GM21723 (cell line): ENCODE measurements around the gene CCNI2.

Experiments used
- ATAC-seq: cut with Tn5 transposase; IDR thresholded peaks from one replicate; pipeline ENCODE4 v1.9.1; 2021; ENCODE audit warnings: mild to moderate bottlenecking, moderate library complexity; ENCODE audit not compliant: unreplicated experiment

CCNI2 gene

DNA sequence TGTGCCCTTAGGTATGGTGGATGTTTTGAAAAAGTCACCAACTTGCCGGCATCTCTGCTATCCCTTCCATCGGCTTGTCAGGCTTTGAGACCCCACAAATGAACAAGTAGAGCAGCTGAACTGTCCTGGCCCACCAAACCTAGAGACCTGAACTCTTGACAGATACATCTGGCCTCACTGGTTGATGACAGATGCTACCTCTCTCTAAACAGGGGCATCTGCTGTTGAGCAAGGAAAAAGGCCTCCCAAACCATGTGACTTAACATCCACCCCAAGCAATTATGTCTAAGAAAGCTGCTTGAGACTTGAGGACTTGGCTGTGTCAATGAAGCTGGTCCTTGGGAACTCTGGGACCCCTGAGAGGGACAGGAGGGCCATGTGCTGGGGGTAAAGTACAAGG, 2.3 kb downstream of the CCNI2 start:
- no peak for ATAC-seq

- peak; percentile 35 for ATAC-seq
Measured at GRCh38 chr5:132750471-132751230, 3.4 kb downstream of the CCNI2 start.

GRCh38 chr5:132751444-132751843, 4.2 kb downstream of the CCNI2 start:
- no peak for ATAC-seq

- no peak for ATAC-seq
Measured at GRCh38 chr5:132751971-132752580, 4.8 kb downstream of the CCNI2 start.

DNA sequence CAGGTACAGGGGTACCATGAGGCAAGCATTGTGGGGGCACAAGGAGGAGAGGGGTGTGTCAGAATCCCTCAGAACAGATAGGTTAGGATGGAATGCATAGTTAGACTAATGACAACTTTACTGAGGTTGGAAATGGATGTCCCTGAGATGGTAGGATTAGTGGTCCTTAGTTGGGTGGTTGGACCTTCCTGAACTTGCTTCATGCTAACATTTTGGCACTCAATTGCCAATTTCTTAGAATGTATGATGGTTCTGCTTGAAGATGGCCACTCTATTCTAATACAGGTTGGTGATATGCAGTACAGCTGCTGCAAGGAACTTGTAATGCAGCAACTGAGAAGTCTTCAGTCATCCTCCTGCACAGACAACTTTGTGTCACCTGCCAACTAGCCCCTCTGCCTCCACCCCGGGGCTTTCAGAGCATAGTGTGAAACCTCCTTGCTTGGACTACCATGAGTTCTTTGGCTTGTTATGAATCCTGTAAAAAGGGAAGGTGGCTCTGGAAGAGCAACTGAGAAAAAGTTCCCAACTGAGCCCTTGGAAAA, 5.4 kb downstream of the CCNI2 start:
- ATAC-seq, result no peak

- no peak for ATAC-seq
Measured at GRCh38 chr5:132753135-132753987, 6.1 kb downstream of the CCNI2 start.

GRCh38 chr5:132754111-132754510, 6.9 kb downstream of the CCNI2 start:
- ATAC-seq, result no peak

DNA sequence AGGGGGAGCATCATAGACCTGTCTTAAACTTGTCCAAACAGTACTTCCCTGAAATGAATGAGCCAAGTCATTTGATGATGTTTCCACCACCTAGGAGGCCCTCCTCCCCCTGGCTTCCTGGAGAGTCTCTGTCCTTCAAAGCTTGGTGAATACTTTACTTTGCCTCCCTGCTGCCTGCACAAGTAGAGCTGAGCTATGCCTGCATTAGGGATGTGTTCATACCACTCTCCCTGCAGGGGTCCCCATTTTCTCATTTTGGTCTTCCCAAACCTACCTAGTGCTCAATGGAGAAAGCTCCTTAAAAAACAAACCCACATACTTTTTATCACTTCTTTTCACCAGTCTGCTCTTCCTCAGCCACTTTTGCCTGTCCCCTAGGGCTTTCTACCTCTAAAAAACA, 7.7 kb downstream of the CCNI2 start:
- ATAC-seq, result no peak

- ATAC-seq, result no peak
Measured at GRCh38 chr5:132756542-132756941, 9.3 kb downstream of the CCNI2 start.

DNA sequence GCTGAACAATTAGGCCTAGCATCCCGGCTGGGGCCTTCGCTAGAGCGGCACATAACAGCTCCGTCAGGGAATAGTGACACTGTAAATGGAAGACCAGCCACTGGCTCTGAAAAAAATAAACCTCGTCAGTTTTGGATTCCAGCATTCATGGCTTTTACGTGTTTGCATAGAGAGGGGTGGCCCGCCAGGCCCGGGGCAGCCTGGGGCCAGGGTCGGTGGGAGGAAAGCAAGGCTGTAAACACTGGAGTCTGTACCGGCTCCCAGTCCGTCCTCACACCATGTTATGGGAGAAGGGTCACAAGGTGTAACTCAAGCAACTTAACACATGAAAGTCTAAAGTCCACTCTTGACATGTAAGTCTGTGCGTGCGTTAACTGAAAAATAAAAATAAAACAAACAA, 11.2 kb downstream of the CCNI2 start:
- no peak for ATAC-seq

- no peak for ATAC-seq
Measured at GRCh38 chr5:132759114-132760048, 12.2 kb downstream of the CCNI2 start.

GRCh38 chr5:132760049-132760420, 12.8 kb downstream of the CCNI2 start:
- no peak for ATAC-seq

DNA sequence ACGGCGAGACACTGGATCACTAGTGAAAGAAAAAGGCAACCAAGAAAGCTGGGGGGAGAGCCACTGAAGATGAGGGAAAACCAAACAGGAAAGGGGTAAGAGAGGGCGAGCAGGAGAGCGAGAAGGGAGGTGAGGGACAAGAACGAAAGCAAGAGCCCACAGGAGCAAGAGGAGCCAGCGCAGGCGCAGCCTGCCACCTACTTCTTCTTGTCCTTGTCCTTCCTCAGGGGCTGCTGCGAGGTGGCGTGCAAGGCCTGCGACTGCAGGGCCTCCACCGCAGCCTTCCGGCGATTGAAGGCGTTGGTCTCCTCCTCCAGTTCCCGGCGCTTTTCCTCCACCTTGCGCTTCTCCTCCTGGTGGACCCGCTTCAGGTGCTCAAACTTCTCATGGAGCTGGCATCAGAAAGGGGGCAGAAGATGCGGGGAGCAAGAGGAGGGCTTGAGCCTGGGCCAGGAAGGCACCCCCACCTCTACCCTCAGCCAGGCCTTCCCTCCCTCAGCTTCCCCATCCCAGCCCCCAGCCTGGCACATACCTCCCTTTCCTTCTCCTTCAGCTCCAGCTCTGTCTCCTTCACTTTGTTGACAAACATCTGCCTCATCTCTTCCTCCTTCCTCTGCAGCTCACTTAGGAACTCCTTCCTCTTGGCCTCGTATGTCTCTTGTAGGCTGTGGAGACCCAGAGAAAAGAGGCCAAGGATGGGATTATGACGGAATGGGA, 13.5 kb downstream of the CCNI2 start:
- ATAC-seq, result no peak

- ATAC-seq, result no peak
Measured at GRCh38 chr5:132761321-132762240, 14.4 kb downstream of the CCNI2 start.

GRCh38 chr5:132762246-132763000, 15.2 kb downstream of the CCNI2 start:
- ATAC-seq, result no peak

GRCh38 chr5:132763181-132764036, 16.2 kb downstream of the CCNI2 start:
- ATAC-seq, result no peak

GRCh38 chr5:132764051-132764450, 16.8 kb downstream of the CCNI2 start:
- no peak for ATAC-seq
